ENCODE measurements around the gene MS4A18.

The MS4A18 gene

GRCh38 chr11:60783911-60784310 lies 59.4 kb downstream of the MS4A18 start:
- TF ChIP-seq GATA2 (IDR thresholded peaks at IDR 0.05; ENCODE audit: low read depth, low read length) (no peak), GATA3 (IDR thresholded peaks at IDR 0.05; ENCODE audit: low read depth, low read length) (no peak)

- TF ChIP-seq GATA3 (IDR thresholded peaks at IDR 0.05; ENCODE audit: low read depth, low read length): no peak
- no peak for TF ChIP-seq GATA2 (IDR thresholded peaks at IDR 0.05; ENCODE audit: low read depth, low read length)
Observed at GRCh38 chr11:60785136-60785535, 60.6 kb downstream of the MS4A18 start, which contains the start of gene MS4A10. TSS of gene MS4A10 (plus strand) at chr11:60785333. CDS start at chr11:60790336, 5,003 bp downstream.

DNA sequence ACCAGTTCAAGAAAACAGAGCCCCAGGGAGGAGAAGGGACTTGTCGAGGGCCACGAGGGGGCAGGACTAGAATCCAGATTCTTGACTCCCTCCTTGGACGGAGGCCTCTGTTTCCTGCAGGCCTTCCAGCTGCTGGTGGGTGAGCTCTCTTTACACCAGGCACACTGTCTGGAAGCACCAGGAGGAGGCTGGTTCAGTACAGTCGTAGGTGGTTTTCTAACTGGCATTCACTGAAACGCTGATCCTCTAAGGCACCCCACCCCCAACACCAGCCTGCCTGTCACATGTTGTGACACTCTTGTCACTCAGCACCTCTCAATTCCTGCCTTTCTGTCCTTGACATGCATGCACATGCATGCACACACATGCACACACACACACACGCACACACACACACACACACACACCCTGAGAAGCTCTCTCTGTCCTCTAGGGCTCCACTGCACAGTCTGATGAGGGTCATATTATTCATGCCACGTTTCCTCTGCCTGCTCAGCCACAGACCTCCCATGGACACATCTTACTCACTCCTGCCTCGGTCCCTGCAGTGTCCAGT lies 61.4 kb downstream of the MS4A18 start:
- TF ChIP-seq GATA3 (IDR thresholded peaks at IDR 0.05; ENCODE audit: low read depth, low read length) (no peak), GATA2 (IDR thresholded peaks at IDR 0.05; ENCODE audit: low read depth, low read length) (no peak)

- TF ChIP-seq GATA3 (IDR thresholded peaks at IDR 0.05; ENCODE audit: low read depth, low read length): no peak
- TF ChIP-seq GATA2 (IDR thresholded peaks at IDR 0.05; ENCODE audit: low read depth, low read length): no peak
Observed at GRCh38 chr11:60786811-60787567, 62.5 kb downstream of the MS4A18 start.

DNA sequence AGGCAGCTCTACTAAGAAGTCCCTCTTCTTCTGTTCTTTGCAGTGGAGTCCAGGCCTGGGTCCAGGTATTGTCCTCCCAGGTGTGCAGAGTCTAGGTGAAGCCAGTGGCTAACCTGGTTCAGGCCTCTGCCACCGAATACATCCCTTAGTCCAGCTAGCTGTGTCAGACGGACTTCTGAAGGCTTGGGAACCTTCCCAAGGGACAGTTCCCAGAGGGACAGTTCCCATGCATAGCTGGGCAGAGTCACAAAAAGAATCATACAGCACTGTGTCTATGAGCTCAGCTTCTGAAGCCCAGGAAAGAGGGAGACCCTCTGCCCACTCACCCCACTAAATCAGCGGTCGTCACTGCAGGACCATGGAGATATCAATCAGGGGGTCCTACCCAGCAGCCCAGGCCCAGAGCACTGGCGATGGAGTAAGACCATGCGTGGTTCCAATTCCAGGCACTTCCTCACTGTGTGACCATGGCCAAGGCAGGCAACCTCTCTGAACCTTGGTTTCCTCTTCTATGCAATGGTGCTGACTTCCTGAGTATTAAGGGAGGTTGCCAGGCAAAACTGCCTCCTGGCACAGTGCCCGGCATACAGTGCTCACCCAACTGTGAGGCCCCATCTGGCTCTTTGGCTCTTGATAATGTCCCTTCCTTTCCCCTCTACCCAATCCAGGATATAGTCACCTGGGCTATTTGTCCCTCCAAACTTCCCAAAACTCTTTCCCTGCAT lies 64.0 kb downstream of the MS4A18 start:
- no peak for TF ChIP-seq GATA2 (IDR thresholded peaks at IDR 0.05; ENCODE audit: low read depth, low read length)
- no peak for TF ChIP-seq GATA3 (IDR thresholded peaks at IDR 0.05; ENCODE audit: low read depth, low read length)

GRCh38 chr11:60790726-60791125 lies 66.2 kb downstream of the MS4A18 start:
- TF ChIP-seq GATA3 (IDR thresholded peaks at IDR 0.05; ENCODE audit: low read depth, low read length) (no peak), GATA2 (IDR thresholded peaks at IDR 0.05; ENCODE audit: low read depth, low read length) (no peak)

DNA sequence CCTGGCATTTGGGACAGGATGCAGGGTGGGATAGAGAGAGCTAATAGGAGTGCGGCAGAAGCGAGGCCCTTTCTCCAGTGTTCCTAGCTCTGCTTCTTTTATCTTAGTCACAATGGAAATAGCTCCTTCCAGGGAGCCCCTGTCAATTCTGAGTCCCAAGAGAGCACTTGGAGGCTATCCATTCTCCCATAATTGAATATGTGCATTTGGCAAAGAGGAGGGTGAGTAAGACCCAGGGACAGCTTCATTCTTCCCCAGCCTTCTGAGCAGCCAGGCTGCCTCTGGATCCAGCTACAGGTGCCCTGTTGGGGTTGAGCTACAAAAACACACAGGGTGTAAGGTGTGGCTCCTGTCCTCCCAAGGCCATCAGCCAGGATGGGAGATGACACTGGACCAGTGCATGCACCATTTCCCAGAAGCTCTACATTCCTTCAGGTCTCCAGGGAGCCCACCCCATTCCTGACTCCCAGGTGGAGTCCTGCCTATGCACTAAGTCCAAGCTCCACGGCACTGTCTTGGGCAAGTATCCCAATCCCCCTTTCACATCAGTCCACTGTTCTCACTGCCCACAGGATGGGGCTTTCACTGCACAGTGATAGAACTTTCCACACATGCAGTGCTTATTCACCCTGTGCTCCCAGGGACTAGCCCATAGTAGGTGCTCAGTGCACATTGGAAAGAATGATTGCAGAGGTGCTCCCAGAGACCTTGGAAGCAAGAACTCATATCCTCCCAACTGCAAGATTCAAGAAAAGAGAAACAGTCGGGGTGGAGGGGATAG lies 66.8 kb downstream of the MS4A18 start:
- TF ChIP-seq GATA3 (IDR thresholded peaks at IDR 0.05; ENCODE audit: low read depth, low read length): no peak
- no peak for TF ChIP-seq GATA2 (IDR thresholded peaks at IDR 0.05; ENCODE audit: low read depth, low read length)

DNA sequence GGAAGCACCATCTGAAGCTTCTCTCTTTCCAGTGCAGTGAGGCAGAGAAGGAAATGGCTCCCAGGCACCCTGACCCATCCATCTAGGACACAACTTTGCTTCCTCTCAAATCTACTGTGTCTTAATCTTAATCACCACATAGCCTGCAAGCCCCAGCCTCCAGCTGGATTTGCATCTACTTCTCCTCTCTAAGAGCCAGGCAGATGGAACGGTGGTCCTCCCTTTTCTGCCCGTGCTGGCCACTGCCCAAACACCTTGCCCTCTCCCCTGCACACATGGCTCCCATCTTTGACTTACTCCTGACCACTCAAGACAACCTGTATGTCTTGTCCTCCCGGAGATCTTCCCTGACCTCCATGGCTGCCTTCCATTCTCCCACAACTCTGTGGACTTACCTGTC lies 68.0 kb downstream of the MS4A18 start:
- TF ChIP-seq GATA2 (IDR thresholded peaks at IDR 0.05; ENCODE audit: low read depth, low read length) (no peak), GATA3 (IDR thresholded peaks at IDR 0.05; ENCODE audit: low read depth, low read length) (no peak)
